Astrocyte of the cerebellum (primary cell): ENCODE measurements around the gene DZIP3.

ENCODE experiments used
- DNase-seq: peaks from one replicate; pipeline ENCODE4 v3.0.0-alpha.2; 2011; ENCODE audit warnings: low read depth
- H3K4me3 ChIP-seq: 2 replicates; pipeline ENCODE4 v1.5.1; 2011; ENCODE audit warnings: mild to moderate bottlenecking, low read depth, low read length, moderate library complexity
- in situ Hi-C: cut with HindIII; loops from 2 replicates; pipeline ENCODE4 v1.10.0; 2017; ENCODE audit warnings: low sequenced_read_pairs
- TF ChIP-seq, protein P1 (sequence below): IDR thresholded peaks from 2 replicates; pipeline ENCODE4 v1.5.1; 2012; ENCODE audit warnings: low read length, low read depth, moderate library complexity, mild to moderate bottlenecking; ENCODE audit errors: missing control alignments

Gene DZIP3, protein sequence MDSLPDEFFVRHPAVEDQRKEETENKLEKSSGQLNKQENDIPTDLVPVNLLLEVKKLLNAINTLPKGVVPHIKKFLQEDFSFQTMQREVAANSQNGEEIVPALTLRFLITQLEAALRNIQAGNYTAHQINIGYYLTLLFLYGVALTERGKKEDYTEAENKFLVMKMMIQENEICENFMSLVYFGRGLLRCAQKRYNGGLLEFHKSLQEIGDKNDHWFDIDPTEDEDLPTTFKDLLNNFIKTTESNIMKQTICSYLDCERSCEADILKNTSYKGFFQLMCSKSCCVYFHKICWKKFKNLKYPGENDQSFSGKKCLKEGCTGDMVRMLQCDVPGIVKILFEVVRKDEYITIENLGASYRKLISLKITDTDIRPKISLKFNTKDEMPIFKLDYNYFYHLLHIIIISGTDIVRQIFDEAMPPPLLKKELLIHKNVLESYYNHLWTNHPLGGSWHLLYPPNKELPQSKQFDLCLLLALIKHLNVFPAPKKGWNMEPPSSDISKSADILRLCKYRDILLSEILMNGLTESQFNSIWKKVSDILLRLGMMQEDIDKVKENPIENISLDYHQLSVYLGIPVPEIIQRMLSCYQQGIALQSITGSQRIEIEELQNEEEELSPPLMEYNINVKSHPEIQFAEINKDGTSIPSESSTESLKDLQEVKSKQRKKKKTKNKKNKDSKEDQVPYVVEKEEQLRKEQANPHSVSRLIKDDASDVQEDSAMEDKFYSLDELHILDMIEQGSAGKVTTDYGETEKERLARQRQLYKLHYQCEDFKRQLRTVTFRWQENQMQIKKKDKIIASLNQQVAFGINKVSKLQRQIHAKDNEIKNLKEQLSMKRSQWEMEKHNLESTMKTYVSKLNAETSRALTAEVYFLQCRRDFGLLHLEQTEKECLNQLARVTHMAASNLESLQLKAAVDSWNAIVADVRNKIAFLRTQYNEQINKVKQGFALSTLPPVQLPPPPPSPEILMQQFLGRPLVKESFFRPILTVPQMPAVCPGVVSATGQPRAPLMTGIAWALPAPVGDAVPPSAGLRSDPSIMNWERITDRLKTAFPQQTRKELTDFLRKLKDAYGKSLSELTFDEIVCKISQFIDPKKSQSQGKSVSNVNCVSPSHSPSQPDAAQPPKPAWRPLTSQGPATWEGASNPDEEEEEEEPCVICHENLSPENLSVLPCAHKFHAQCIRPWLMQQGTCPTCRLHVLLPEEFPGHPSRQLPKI

DNA sequence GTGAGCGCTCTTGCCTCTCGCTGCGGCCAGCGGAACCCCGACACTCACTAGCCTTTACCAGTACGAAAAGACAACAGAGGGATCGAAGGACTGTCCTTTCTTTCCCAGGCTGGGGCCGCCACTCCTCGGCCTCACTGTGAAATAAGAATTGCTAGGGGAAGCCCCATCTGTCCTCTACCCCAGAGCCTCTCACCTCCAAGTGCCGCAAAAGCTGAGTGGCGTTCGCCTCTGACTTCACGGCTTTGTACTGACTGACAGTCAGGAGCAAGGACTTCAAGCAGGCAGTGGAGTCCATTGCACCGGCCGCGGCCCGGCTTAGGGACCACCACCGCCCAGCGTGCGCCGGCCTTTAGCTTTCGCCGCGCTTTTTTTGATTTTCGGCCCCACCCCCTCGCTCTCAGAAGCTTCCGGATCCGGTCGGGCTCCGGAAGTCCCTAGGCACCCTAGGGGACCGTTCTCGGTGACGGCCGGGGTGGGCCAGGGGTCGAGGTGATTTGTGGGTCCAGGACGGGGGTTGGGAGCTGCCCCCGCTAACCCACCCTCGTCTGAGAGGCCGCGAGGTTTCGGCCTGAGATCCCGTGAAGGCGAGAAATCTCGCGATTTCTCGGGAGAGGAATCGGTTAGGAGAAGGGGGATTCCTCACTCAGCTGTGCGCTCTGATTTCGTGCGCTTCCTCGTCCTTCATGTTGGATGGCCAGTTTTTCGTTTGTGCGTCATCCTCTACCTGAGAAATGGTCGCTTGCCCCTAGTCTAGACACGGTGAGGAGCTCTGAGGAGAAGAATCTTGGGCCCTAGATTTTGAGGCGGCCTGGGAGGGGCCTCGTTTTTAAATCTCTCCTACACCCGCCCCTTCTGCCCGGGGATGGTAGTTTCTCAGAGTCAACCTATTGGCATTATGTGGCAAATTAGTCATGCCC is at the start of gene DZIP3, which contains the start of gene CIP2A:
TSS of gene DZIP3 (plus strand) at position 642 of the 917 bp plus-strand sequence. CDS start 15,685 bp downstream, outside the sequence.
TSS of gene CIP2A (minus strand) at position 358 of the 917 bp plus-strand sequence. CDS start at position 295, 63 bp downstream.
- TF ChIP-seq, protein P1, sequence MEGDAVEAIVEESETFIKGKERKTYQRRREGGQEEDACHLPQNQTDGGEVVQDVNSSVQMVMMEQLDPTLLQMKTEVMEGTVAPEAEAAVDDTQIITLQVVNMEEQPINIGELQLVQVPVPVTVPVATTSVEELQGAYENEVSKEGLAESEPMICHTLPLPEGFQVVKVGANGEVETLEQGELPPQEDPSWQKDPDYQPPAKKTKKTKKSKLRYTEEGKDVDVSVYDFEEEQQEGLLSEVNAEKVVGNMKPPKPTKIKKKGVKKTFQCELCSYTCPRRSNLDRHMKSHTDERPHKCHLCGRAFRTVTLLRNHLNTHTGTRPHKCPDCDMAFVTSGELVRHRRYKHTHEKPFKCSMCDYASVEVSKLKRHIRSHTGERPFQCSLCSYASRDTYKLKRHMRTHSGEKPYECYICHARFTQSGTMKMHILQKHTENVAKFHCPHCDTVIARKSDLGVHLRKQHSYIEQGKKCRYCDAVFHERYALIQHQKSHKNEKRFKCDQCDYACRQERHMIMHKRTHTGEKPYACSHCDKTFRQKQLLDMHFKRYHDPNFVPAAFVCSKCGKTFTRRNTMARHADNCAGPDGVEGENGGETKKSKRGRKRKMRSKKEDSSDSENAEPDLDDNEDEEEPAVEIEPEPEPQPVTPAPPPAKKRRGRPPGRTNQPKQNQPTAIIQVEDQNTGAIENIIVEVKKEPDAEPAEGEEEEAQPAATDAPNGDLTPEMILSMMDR: no peak
- H3K4me3 ChIP-seq: peak within 1 kb of the TSS; percentile 84
- in situ Hi-C loops: no loop called here
- peak; percentile 88 for DNase-seq

DNA sequence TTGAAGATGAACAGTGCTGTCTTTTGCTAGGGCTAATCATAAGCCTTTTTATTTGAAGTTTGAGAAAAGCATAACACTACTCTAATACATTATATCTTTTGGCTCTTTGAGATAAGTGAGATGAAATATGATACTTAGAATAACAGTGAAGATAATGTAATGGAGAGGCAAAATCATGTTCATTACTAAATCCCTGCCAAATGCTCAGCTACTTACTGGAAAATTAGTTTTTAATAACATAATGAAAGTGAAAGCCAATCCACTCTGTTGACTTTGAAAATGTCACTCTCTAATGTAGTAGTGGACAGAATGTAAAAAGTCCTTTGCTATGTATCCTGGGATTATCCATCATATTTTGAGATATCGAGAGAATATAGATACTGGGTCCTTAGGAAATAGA is 43.3 kb upstream of the DZIP3 start:
- H3K4me3 ChIP-seq: no peak overlapping the region
- no peak for DNase-seq
- TF ChIP-seq, protein P1: no peak
- in situ Hi-C loops: no loop called here

DNA sequence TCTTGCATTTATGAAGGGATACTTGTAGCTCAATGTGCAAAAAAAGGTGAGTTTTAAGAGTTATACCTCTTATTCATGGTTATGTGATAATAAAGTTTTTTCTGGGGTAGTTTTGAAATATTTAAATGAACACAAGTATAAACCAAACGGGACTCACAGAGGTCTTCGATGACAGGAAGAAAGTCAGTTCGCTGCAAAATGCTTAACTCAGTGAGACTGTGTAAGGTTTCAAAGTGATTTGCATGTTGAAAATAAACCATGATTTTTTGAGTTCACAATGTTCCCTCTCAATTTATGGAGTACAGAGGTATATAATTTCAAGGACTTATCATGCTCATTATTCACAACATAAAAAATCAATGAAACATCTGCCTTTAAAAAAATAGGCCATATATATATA is 42.8 kb upstream of the DZIP3 start:
- no peak for DNase-seq
- no peak overlapping the region for H3K4me3 ChIP-seq
- in situ Hi-C loops: no loop called here
- TF ChIP-seq, protein P1: no peak

DNA sequence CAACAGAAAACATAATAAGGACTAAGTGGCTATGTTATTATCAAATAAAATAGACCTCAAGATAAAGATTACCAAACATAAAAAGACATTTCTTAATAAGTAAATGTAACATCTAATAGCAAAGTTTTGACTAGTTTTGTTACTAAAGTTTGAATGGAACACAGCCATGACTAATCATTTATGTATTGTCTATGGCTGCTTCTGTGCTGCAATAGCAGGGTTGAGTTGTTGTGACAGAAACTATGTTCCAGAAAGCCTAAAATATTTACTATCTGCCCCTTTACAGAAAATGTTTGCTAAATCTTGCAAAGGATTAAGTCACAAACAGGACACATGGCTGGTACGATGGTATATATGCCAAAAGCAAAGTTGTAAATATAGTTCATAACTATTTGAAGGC is 41.2 kb upstream of the DZIP3 start:
- in situ Hi-C loops: no loop called here
- H3K4me3 ChIP-seq: no peak overlapping the region
- TF ChIP-seq, protein P1: no peak
- DNase-seq: no peak

DNA sequence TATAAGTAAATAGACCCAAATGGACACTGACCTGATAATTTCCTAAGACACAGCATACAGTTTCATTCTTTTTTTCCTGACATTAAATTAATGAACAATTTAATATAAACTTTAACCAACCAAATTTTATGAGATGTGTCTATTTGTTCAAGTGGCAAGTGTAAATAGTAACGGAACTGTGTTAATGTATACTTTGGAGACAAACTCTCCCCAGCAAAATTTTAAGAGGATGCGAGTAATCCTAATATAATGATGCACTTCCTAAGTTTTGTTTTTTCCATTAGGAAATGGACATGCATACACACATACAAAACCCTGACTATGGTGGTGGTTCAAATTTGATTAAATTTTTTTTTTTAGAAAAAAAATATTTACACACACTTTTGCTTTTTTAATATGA is 40.6 kb upstream of the DZIP3 start:
- in situ Hi-C loops: no loop called here
- DNase-seq: no peak
- H3K4me3 ChIP-seq: no peak overlapping the region
- TF ChIP-seq, protein P1: no peak
